Diencephalon (tissue), 1 donor: ENCODE results near the gene MRS2. TPM values are rescaled to one million over a fixed set of nuclear protein-coding genes. Genes with fewer than 3 reads are reported as not detected.

ENCODE experiments used
- small RNA-seq: library from RNA; depleted of rRNA; stranded (forward); fragments of <200 nt; gene quantifications from one replicate; pipeline ENCODE3, GENCODE V24; 2014
- total RNA-seq: library from RNA; depleted of rRNA; stranded (reverse); fragments of >200 nt; gene quantifications from one replicate; pipeline ENCODE4 v1.2.3, GENCODE V29; 2014

The MRS2 gene, protein sequence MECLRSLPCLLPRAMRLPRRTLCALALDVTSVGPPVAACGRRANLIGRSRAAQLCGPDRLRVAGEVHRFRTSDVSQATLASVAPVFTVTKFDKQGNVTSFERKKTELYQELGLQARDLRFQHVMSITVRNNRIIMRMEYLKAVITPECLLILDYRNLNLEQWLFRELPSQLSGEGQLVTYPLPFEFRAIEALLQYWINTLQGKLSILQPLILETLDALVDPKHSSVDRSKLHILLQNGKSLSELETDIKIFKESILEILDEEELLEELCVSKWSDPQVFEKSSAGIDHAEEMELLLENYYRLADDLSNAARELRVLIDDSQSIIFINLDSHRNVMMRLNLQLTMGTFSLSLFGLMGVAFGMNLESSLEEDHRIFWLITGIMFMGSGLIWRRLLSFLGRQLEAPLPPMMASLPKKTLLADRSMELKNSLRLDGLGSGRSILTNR
- total RNA-seq: 19.6 TPM

GRCh38 chr6:24402697-24403500 is at the start of gene MRS2:
Gene MRS2, plus strand, starts transcription at chr6:24402936. Its CDS starts 111 bp downstream, at chr6:24403047.

GRCh38 chr6:24357336-24358218 is 45.2 kb upstream of the MRS2 start, which contains the start of gene DCDC2:
Gene DCDC2, minus strand, starts transcription at chr6:24358059. Its CDS starts 309 bp downstream, at chr6:24357750.

Small RNA genes within 50 kb of the gene (small RNA-seq; reads per million reads assigned to genes)
- gene RNU6-391P: not detected

Other genes with a start within 250 kb of the MRS2 start
- 6.7 TPM for gene DCDC2, start 44.9 kb upstream of the MRS2 start, total RNA-seq
- 21.2 TPM for gene GPLD1, start 86.6 kb downstream of the MRS2 start, total RNA-seq
- 43.6 TPM for gene ALDH5A1, start 92.0 kb downstream of the MRS2 start, total RNA-seq
- gene KIAA0319, start 243.3 kb downstream of the MRS2 start, total RNA-seq: 33.9 TPM